Nephron (organoid): ENCODE data around the gene ARHGAP31.
"Not testable (repeated sequence)": the region's sequence is repeated elsewhere in the genome, so short reads cannot be mapped to it uniquely, and the experiment has no call there.

Experiments
- H3K27ac Mint-ChIP-seq, 3 experiments: 2 replicates each; pipeline ENCODE4 v1.8.0; 2020; ENCODE audit warnings: mixed read lengths in 3 of 3, mild to moderate bottlenecking in 2 of 3, moderate library complexity in 1 of 3
- H3K27me3 Mint-ChIP-seq: 2 replicates; pipeline ENCODE4 v1.8.0; 2021; ENCODE audit warnings: low read depth, mild to moderate bottlenecking, moderate library complexity, mixed read lengths
- H3K36me3 Mint-ChIP-seq: 2 replicates; pipeline ENCODE4 v1.8.0; 2020; ENCODE audit warnings: low read depth, mixed read lengths
- H3K4me1 Mint-ChIP-seq: 2 replicates; pipeline ENCODE4 v1.8.0; 2020; ENCODE audit warnings: mixed read lengths
- H3K4me3 Mint-ChIP-seq, 3 experiments: 2 replicates each; pipeline ENCODE4 v1.8.0; 2020; ENCODE audit warnings: mild to moderate bottlenecking in 3 of 3, mixed read lengths in 3 of 3, moderate library complexity in 2 of 3
- H3K9me3 Mint-ChIP-seq: 2 replicates; pipeline ENCODE4 v1.8.0; 2020; ENCODE audit warnings: mixed read lengths
- TF ChIP-seq, protein P1 (sequence below), 3 experiments: fragments of 200-600 bp; sonication (generic); IDR thresholded peaks; one replicate each; pipeline ENCODE4 v1.5.0; 2021; ENCODE audit warnings: antibody characterized with exemption in 3 of 3; ENCODE audit not compliant: unreplicated experiment in 3 of 3

ARHGAP31 gene

DNA sequence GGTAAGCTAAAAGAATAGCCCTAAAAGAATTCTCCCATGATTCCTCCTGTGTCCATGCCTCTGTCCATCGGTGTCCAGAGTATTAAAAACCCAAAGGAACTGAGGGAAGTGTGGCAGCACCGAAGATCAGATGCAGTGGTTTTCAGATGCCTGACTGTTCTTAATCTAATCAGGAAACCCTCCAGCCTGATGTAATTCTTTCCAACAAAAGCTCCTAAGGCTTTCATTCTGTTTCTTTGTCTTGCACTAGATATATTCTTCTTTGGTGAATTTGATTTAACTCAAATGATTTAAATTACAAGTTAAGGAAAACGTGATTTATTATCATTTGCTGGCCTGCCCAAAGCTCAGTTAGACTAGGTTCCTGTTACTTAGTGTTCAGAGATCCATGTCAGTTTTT is 71.2 kb downstream of the ARHGAP31 start:
- TF ChIP-seq, protein P1, sequence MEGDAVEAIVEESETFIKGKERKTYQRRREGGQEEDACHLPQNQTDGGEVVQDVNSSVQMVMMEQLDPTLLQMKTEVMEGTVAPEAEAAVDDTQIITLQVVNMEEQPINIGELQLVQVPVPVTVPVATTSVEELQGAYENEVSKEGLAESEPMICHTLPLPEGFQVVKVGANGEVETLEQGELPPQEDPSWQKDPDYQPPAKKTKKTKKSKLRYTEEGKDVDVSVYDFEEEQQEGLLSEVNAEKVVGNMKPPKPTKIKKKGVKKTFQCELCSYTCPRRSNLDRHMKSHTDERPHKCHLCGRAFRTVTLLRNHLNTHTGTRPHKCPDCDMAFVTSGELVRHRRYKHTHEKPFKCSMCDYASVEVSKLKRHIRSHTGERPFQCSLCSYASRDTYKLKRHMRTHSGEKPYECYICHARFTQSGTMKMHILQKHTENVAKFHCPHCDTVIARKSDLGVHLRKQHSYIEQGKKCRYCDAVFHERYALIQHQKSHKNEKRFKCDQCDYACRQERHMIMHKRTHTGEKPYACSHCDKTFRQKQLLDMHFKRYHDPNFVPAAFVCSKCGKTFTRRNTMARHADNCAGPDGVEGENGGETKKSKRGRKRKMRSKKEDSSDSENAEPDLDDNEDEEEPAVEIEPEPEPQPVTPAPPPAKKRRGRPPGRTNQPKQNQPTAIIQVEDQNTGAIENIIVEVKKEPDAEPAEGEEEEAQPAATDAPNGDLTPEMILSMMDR (IDR thresholded peaks at IDR 0.05; ENCODE audit: unreplicated experiment in 3 of 3): no peak
- Mint-ChIP-seq H3K4me1 (no peaks in the 10 kb centered on the region), H3K36me3 (peaks cover 11% of the 10 kb centered on the region), H3K9me3 (no peaks in the 10 kb centered on the region), H3K27me3 (no peaks in the 10 kb centered on the region), H3K27ac (no peak overlapping the region), H3K4me3 (no peak overlapping the region)

DNA sequence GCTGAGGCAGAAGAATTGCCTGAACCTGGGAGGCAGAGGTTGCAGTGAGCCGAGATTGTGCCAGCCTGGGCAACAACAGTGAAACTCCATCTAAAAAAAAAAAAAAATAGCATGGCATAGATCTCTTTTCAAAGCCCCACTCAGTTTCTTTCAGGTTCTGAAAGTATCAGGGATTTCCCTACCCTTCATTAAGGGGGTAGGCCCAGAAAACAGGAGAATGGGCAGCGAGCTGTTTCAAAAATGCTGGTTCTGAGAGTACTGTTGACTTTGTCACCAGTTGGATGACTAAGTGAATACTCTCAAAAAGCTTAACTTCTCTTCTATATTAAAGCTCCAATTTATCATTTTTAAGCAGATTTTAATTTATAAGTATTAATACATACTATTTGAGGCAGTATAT is 72.8 kb downstream of the ARHGAP31 start:
- Mint-ChIP-seq H3K27ac (no peak overlapping the region), H3K4me3 (no peak overlapping the region), H3K27me3 (no peaks in the 10 kb centered on the region), H3K9me3 (no peaks in the 10 kb centered on the region), H3K36me3 (peaks cover 11% of the 10 kb centered on the region), H3K4me1 (no peaks in the 10 kb centered on the region)
- TF ChIP-seq, protein P1 (IDR thresholded peaks at IDR 0.05; ENCODE audit: unreplicated experiment in 3 of 3): no peak

DNA sequence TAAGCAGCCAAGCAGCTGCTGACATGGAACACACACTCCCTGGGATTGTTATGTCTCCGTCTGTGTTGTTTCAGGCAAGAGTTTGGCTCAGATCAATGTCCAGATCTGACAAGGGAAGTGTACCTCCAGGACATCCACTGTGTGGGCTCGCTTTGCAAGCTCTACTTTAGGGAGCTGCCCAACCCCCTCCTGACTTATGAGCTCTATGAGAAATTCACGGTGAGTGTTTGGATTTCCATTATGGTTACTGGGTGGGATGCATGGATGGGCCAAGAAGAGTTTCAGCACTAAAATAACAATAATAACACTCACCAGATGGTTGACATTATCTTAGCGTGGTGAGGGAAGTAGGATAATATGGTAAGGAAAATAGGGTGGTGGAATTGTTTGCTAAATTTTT is 74.1 kb downstream of the ARHGAP31 start:
- Mint-ChIP-seq H3K4me3 (no peak overlapping the region), H3K4me1 (no peaks in the 10 kb centered on the region), H3K9me3 (no peaks in the 10 kb centered on the region), H3K27ac (peak overlapping the region in 2 of 3 experiments; percentile 15 to 46), H3K36me3 (peaks cover 11% of the 10 kb centered on the region), H3K27me3 (no peaks in the 10 kb centered on the region)
- TF ChIP-seq, protein P1 (IDR thresholded peaks at IDR 0.05; ENCODE audit: unreplicated experiment in 3 of 3): no peak

DNA sequence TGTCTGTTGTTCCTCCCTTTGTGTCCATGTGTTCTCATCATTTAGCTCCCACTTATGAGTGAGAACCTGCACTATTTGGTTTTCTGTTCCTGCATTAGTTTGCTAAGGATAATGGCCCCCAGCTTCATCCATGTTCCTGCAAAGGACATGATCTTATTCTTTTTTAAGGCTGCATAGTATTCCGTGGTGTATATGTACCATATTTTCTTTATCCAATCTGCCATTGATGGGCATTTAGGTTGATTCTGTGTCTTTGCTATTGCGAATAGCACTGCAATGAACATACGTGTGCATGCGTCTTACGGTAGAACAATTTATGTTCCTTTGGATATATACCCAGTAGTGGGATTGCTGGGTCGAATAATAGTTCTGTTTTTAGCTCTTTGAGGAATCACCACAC is 77.6 kb downstream of the ARHGAP31 start:
- not testable (repeated sequence) for H3K27ac Mint-ChIP-seq, H3K4me1 Mint-ChIP-seq

DNA sequence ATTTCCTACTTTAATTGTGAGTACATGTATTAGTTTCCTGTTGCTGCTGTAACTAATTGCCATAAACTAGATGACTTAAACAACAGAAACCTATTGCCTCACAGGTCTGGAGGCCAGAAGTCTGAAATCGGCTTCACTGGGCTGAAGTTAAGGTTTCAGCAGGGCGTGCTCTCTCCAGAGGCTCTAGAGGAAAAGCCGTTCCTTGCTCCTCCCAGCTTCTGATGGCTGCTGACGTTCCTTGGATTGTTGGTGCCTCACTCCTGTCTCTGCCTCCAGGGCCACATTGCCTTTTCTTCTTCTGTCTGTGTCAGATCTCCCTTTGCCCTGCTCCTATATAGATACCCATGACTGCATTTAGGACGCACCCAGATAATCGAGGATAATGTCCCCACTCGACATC is 80.9 kb downstream of the ARHGAP31 start:
- no peaks in the 10 kb centered on the region for H3K9me3 Mint-ChIP-seq
- H3K27me3 Mint-ChIP-seq: no peaks in the 10 kb centered on the region
- peaks cover 12% of the 10 kb centered on the region for H3K36me3 Mint-ChIP-seq
- no peak overlapping the region for H3K27ac Mint-ChIP-seq
- TF ChIP-seq, protein P1 (IDR thresholded peaks at IDR 0.05; ENCODE audit: unreplicated experiment in 3 of 3): no peak
- no peak overlapping the region for H3K4me3 Mint-ChIP-seq
- no peaks in the 10 kb centered on the region for H3K4me1 Mint-ChIP-seq

More for the DNA sequence above, 77.6 kb downstream of the ARHGAP31 start:
- H3K9me3 Mint-ChIP-seq, H3K4me3 Mint-ChIP-seq, H3K27me3 Mint-ChIP-seq: not testable (repeated sequence)
- H3K36me3 Mint-ChIP-seq: peaks cover 22% of the 10 kb centered on the region

DNA sequence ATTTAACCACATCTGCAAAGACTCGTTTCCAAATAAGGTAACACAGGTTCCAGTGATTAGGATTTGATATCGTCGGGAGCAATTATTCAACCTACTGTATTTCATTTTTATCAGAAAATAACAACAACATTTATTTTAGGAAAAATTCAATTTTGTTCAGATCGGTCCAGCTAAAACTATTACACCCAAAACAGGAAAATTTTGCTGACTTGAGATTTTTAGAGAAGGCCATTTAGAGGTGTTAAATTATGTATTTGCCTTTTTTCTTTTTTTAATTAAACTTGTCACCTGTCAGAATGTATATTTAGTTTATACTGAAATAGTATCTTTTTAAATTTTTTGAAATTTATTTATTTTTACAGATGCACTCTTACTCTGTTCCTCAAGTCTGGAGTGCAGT is 81.3 kb downstream of the ARHGAP31 start:
- Mint-ChIP-seq H3K27ac (no peak overlapping the region), H3K4me1 (no peaks in the 10 kb centered on the region), H3K9me3 (no peaks in the 10 kb centered on the region), H3K4me3 (no peak overlapping the region), H3K36me3 (peaks cover 12% of the 10 kb centered on the region), H3K27me3 (no peaks in the 10 kb centered on the region)
- TF ChIP-seq, protein P1 (IDR thresholded peaks at IDR 0.05; ENCODE audit: unreplicated experiment in 3 of 3): no peak
